Measurements from ENCODE around the gene KCNH1.

KCNH1 gene

GRCh38 chr1:210731193-210731592 is 402.8 kb downstream of the KCNH1 start:
- no peak for FAIRE-seq
- DNase-seq (ENCODE audit: insufficient read length, low spot score), result no peak

DNA sequence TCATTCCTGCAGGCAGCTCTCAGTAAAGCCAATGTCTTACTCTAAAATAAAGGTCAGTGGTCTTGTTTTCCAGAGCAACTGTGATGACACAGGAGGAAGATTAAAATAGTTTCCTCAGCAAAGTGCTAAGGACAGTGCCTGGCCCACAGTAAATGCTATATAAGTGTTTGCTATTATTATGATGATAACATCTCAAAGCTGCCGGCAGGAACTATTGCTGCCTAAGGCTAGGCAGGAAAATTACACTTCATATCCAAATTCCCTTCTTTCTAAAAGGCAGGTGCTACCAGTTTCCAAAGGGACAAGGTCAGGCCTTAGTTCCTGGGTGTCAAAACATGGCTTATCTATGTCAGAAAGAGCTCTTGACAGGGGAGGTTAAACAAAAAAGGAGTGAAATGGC is 403.9 kb downstream of the KCNH1 start:
- FAIRE-seq (no peak), DNase-seq (ENCODE audit: insufficient read length, low spot score) (no peak)

GRCh38 chr1:210728437-210729149 is 405.4 kb downstream of the KCNH1 start:
- FAIRE-seq (no peak), DNase-seq (ENCODE audit: insufficient read length, low spot score) (no peak)

DNA sequence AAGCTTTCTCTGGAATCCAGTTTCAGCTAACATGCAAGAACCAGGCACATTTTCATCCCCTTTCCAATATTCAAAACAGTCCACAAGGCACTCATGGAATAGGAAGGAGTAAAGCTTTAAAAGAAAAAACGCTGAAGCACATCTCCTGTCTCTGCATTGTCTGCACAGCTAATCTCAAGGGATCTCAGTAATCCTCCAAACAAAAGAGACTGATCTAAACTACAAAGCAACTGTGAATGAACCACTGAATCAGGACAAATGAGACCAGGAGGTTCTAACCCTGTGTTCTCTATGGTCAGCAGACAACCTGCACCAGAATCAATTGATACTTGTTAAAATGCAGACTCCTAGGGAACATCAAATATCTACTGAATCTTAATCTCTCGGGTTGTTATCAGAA is 406.2 kb downstream of the KCNH1 start:
- DNase-seq (ENCODE audit: insufficient read length, low spot score) (no peak), FAIRE-seq (no peak)

GRCh38 chr1:210726621-210727020 is 407.3 kb downstream of the KCNH1 start:
- FAIRE-seq (no peak), DNase-seq (ENCODE audit: insufficient read length, low spot score) (peak; percentile 25)

GRCh38 chr1:210724768-210725167 is 409.2 kb downstream of the KCNH1 start:
- DNase-seq (ENCODE audit: insufficient read length, low spot score), result no peak
- no peak for FAIRE-seq

GRCh38 chr1:210723646-210724045 is 410.3 kb downstream of the KCNH1 start:
- FAIRE-seq (no peak), DNase-seq (ENCODE audit: insufficient read length, low spot score) (no peak)

GRCh38 chr1:210722410-210723081 is 411.4 kb downstream of the KCNH1 start:
- no peak for FAIRE-seq
- no peak for DNase-seq (ENCODE audit: insufficient read length, low spot score)

- DNase-seq (ENCODE audit: insufficient read length, low spot score), result no peak
- FAIRE-seq, result no peak
Observed at GRCh38 chr1:210715072-210715471, 418.9 kb downstream of the KCNH1 start.

DNA sequence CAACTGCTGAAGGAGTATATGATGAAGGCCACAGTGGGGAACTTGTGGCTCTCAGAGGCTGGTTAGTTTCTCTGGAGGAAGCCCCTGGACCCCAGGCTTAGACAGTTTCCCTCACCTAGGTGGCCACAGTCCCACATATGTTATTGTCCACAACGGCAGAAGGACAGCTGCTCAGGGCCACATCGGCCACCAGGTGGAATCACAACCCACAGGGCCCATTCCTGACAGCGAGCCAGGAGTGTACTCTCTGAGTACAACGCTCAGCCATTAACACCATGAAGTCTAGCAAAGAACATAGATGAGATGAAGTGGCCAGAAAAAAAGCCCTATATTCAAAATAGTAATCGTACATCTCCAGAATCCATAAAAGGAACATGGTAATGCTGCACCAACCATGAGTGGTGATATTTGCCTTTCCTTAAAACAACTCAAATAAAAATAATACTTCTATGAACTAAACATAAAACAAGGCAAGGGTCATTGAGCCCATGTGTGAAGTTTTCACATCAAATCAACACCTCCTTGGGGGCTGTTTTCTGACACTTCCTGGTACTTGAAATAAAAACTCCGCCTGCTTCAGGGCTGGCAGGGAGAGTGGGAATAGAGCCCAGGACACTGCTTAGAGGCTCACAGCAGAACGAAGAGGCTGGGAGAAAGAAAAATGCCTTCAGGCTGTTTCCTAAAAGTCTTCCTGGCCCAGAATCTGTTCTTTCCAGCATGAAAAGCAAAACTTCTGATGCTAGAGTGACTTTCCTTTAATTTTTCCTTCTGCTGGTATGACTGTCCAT is 421.9 kb downstream of the KCNH1 start:
- FAIRE-seq (no peak), DNase-seq (ENCODE audit: insufficient read length, low spot score) (no peak)

DNA sequence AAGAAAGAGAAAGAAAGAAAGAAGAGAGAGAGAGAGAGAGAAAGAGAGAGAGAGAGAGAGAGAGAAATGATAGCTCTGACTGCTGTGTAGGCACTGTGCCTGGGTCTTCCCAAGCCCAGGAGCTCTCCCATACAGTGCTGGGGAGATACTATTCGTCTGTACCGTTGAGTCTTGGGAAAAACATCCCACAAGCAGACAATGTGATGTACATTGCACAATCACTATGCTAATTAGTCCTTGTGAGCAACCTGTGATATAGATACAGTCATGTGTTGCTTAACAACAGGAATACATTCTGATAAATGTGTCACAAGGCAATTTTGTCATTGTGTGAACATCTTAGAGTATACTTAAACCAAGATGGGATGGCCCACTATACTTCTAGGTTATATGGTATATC is 424.2 kb downstream of the KCNH1 start:
- no peak for DNase-seq (ENCODE audit: insufficient read length, low spot score)

GRCh38 chr1:210707300-210708240 is 426.4 kb downstream of the KCNH1 start:
- DNase-seq (ENCODE audit: insufficient read length, low spot score) (no peak), FAIRE-seq (no peak)

More for the DNA sequence above, 424.2 kb downstream of the KCNH1 start:
- FAIRE-seq, result no peak

DNA sequence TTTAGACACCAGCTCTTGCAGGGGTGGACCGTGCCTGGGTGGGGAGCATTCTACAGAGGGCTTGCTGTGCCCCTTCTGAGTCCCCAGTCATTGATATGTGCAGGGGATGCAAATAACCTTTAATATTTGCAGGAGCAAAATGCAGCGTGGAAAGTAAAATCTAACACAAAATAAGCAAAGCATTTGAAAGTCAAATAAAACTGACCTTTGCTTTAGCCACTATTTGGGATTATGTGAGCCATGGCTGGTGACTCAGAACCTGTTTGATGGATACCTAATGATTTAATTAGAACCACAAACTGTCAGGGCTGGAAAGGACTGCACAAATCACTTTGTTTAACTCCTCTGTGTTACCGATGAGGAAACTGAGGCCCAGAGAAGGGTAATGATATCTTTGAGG is 427.7 kb downstream of the KCNH1 start:
- DNase-seq (ENCODE audit: insufficient read length, low spot score) (no peak), FAIRE-seq (no peak)

GRCh38 chr1:210705086-210705485 is 428.9 kb downstream of the KCNH1 start:
- no peak for DNase-seq (ENCODE audit: insufficient read length, low spot score)
- FAIRE-seq, result no peak

DNA sequence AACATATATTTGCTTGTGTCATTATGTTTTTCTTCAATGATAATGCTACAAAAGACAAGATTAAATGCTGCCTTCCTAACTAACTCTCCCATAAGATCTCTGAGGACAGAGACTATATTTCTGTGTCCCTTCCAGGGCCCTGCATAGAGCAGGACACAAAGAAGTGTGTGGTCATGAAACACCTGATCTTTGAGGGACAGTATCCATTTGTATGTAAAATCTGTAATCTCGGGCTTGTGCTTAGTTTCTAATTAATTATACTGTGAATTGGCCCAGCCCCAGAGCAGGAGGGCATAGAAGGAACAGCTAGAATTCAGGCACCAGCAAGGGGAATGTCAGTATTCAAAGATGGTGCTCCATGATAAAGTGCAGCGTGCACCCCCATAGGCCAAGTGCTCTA is 430.4 kb downstream of the KCNH1 start:
- FAIRE-seq (no peak), DNase-seq (ENCODE audit: insufficient read length, low spot score) (no peak)

DNA sequence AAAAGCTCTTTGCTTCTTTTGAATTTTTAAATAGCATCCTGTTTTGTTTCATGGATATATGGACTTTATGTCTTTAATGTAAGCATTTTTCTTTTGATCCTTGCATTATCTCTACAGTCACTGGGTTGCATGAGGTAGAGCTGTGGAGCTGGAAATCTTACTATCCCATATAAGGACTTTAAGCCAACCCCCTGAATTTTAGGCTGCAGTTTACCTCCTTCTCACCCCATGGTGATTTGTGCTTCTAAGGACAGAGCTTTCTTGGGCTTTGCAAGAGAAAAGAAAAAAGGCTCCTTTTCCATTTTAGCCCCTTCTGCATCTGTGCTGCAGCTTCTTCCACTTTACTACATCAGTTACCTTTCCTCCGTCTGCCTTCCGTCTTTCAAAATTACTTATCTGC is 431.4 kb downstream of the KCNH1 start:
- FAIRE-seq (no peak), DNase-seq (ENCODE audit: insufficient read length, low spot score) (no peak)

DNA sequence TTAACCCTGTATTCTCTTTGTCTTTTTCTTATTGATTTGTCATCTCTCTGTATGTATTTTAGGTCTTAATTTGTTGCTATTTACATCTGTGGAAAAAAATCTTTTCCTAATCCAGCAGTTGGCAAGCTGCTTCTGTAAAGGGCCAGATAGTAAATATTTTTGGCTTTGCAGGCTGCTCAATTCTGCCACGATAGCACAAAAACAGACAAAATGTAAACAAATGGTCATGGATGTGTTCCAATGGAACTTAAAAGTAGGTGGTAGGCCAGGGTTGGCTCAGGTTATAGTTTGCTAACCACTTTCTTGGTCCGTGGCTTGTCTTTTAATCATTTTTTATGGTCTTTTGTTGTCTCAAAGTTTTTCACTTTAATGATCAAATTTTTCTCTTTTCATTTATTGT is 433.4 kb downstream of the KCNH1 start:
- FAIRE-seq, result no peak
- DNase-seq (ENCODE audit: insufficient read length, low spot score), result no peak

DNA sequence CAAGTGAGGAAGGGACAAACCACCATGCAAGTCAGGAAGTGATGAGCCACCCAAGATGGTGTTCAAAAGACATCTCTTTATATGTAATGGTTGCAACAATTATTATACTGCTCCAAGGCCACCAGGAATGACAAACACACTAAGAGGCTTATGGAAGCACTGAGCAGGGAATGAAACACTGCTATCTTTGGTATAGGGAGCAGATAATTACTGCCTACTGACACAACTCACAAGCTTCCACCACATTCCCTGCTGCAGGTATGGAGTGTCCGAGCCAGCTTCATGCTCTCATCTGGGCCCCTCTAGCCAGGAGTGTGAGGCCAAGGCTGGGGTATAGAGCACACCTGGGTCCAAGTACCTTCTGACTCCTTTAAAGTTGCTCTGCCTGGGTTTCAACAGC is 433.9 kb downstream of the KCNH1 start:
- DNase-seq (ENCODE audit: insufficient read length, low spot score) (no peak), FAIRE-seq (no peak)

DNA sequence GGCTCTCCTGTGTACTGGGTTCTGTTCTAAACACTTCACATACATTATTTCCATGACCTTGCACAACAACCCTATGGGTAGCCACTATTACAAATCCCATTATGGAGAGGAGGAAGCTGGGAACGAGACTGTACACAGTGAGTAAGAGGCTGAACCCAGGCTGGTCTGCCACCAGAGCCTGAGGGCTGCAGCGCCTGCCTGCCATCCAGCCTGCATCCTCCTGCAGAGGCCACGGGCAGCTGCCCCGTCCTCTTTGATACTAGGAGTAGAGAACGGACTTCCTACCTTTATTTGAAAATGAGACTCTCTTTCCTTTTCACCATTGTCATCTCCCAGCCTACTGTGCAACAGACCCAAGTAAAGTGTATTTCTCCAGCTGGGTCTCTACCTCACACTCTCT is 435.3 kb downstream of the KCNH1 start:
- FAIRE-seq, result no peak

DNA sequence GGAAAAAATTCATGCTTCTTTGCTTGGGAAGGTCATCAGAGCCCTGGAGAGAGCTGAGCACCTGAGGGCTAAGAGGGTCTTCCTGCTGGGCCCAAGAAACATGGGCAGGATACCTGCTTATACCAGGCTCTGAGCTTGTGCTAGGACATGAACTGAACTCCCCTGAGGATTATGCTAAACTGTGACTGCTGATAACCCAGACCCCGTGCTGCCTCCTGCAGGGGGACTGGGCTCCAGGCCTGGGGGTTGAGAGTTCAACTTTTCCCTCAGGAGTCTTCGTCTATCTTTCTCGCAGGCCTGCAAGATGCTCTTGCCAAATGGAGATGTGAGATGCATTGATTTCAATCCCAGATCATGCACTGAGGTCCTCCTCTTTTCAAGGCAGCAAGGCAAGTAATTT is 436.8 kb downstream of the KCNH1 start:
- DNase-seq (ENCODE audit: insufficient read length, low spot score), result no peak
- no peak for FAIRE-seq

More for the DNA sequence above, 435.3 kb downstream of the KCNH1 start:
- no peak for DNase-seq (ENCODE audit: insufficient read length, low spot score)

DNA sequence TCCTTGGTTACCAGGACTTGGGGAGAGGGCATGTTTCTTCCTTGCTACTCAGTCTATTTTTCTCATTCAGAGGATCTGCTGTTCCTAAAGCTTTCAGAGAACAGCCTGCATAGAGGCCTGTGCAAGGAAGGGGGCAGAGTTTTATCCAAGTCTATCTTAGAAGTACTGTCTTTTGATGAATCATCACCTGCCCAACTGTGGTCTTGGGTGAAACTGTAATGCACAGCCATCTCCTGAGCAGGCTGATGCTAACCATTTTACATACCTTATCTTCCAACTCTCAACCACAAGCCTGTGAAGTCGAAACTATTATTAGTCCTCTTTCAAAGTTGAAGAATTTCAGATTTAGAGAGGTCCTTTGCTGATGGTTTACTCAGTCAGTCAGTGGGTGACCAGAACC is 437.2 kb downstream of the KCNH1 start:
- FAIRE-seq (no peak), DNase-seq (ENCODE audit: insufficient read length, low spot score) (no peak)
